Measurements from ENCODE around the gene GRIK2. TPM values are rescaled to one million over a fixed set of nuclear protein-coding genes. Genes with fewer than 3 reads are reported as not detected.

The GRIK2 gene
- polyA plus RNA-seq, 1 of the 3 experiments (the other 2 are of a cell fraction) = 0.30 TPM

DNA sequence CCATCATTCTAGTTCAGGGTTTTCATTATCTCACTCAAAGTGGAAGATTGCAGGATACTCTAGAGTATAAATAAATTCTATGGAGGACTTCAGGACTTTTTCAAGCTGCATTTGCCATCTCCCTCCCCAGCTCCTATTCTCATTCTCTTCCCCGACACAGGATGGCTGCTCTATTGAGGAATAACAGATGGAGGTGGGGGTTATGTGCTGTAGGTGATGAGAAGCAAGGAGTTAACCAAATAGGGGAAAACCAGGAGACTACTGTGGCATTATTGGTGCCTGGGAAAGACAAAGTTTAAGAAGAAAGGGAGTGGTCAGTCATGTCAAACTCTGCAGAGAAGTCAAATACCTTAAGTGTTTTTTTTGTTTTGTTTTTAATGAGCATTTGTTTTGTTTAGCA, 109.3 kb downstream of the GRIK2 start:
- H3F3A ChIP-seq (replicated peaks; ENCODE audit: insufficient read depth) = no peaks in the 10 kb centered on the region
- H3K4me1 ChIP-seq (ENCODE audit: control insufficient read depth in 1 of 2, insufficient read depth in 2 of 2, low read depth in 1 of 2, low read length in 1 of 2) = no peaks in the 10 kb centered on the region
- no peaks in the 10 kb centered on the region for H4K20me1 ChIP-seq (ENCODE audit: insufficient read depth)
- TF ChIP-seq RXRA (IDR thresholded peaks at IDR 0.05; ENCODE audit: borderline replicate concordance, low read depth) (no peak), RFX5 (IDR thresholded peaks at IDR 0.05; ENCODE audit: low read length) (no peak), SIN3A (IDR thresholded peaks at IDR 0.05; ENCODE audit: borderline replicate concordance, low read depth, low read length) (no peak), FOXJ3 (CRISPR knock-in tag; IDR thresholded peaks at IDR 0.05) (no peak)
- no peaks in the 10 kb centered on the region for H3K36me3 ChIP-seq (replicated peaks in 1 of 2; ENCODE audit: control insufficient read depth in 1 of 2, insufficient read depth in 2 of 2, low read length in 1 of 2)
- POLR2A ChIA-PET = no interaction called here
- H3K79me2 ChIP-seq (ENCODE audit: insufficient read depth) = no peaks in the 10 kb centered on the region
- DNase-seq = no peak
- 38% methylated on average over 1 of the region's 1 CpG for WGBS (ENCODE audit: low lambda C conversion rate)
- CTCF ChIA-PET = no interaction called here
- H3K27ac ChIP-seq (ENCODE audit: low read depth in 2 of 2, low read length in 1 of 2) = no peak overlapping the region
- H3K27me3 ChIP-seq (ENCODE audit: insufficient read depth) = no peaks in the 10 kb centered on the region
- no peak overlapping the region for H3K9ac ChIP-seq
- no peak overlapping the region for H3K4me3 ChIP-seq (ENCODE audit: low read depth in 2 of 2, low read length in 1 of 2)
- no peaks in the 10 kb centered on the region; the same call in 1 of the 2 replicates for H3K9me2 ChIP-seq
- H3K9me3 ChIP-seq = no peaks in the 10 kb centered on the region
- H3K4me2 ChIP-seq = no peak overlapping the region
- H2AFZ ChIP-seq (ENCODE audit: low read depth) = no peak overlapping the region

DNA sequence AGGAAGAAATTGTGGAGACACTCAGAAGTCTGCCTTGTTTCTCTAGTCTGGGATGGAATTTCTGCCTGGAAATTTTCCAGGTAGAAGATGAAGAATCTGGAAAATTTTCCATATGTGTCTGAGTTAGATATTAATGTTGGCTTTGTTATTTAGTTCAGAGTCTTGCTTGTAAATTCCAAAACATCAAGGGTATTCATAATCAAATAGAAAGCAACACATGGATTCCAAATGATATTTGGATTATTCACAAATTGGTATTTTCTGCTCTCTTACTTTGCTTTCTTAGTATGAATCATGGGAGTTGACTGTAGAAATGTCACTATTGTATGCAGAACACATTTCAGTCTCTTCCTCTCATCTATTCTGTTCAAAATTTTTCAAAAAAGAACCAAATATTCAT, 116.0 kb downstream of the GRIK2 start:
- Histone ChIP-seq H3K4me1 (ENCODE audit: control insufficient read depth in 1 of 2, insufficient read depth in 2 of 2, low read depth in 1 of 2, low read length in 1 of 2) (no peaks in the 10 kb centered on the region; a peak in 1 of 4 replicates), H3K27me3 (ENCODE audit: insufficient read depth) (no peaks in the 10 kb centered on the region), H3K9me2 (no peaks in the 10 kb centered on the region; the same call in 1 of the 2 replicates), H2AFZ (ENCODE audit: low read depth) (no peak overlapping the region), H3K4me3 (ENCODE audit: low read depth in 2 of 2, low read length in 1 of 2) (no peak overlapping the region), H3K27ac (ENCODE audit: low read depth in 2 of 2, low read length in 1 of 2) (peak overlapping the region in 1 of 2 experiments; percentile 11; a peak in 1 of 4 replicates), H3K36me3 (replicated peaks in 1 of 2; ENCODE audit: control insufficient read depth in 1 of 2, insufficient read depth in 2 of 2, low read length in 1 of 2) (no peaks in the 10 kb centered on the region), H3K79me2 (ENCODE audit: insufficient read depth) (no peaks in the 10 kb centered on the region), H4K20me1 (ENCODE audit: insufficient read depth) (no peaks in the 10 kb centered on the region), H3F3A (replicated peaks; ENCODE audit: insufficient read depth) (no peaks in the 10 kb centered on the region), H3K4me2 (no peak overlapping the region), H3K9me3 (no peaks in the 10 kb centered on the region), H3K9ac (no peak overlapping the region)
- no peak for TF ChIP-seq TEAD4 (IDR thresholded peaks at IDR 0.05; ENCODE audit: borderline replicate concordance, insufficient read depth)
- TF ChIP-seq EZH2phosphoT487 (IDR thresholded peaks at IDR 0.05; ENCODE audit: borderline replicate concordance, low read depth) = no peak
- no peak for TF ChIP-seq NFIC (IDR thresholded peaks at IDR 0.05; ENCODE audit: borderline replicate concordance)
- TF ChIP-seq REST (IDR thresholded peaks at IDR 0.05; ENCODE audit: low read depth, low read length) = no peak
- TF ChIP-seq MAX (IDR thresholded peaks at IDR 0.05; ENCODE audit: low read depth) = no peak
- no peak for TF ChIP-seq TCF12 (IDR thresholded peaks at IDR 0.05)
- TF ChIP-seq JUND (IDR thresholded peaks at IDR 0.05) = no peak
- TF ChIP-seq, protein P1, sequence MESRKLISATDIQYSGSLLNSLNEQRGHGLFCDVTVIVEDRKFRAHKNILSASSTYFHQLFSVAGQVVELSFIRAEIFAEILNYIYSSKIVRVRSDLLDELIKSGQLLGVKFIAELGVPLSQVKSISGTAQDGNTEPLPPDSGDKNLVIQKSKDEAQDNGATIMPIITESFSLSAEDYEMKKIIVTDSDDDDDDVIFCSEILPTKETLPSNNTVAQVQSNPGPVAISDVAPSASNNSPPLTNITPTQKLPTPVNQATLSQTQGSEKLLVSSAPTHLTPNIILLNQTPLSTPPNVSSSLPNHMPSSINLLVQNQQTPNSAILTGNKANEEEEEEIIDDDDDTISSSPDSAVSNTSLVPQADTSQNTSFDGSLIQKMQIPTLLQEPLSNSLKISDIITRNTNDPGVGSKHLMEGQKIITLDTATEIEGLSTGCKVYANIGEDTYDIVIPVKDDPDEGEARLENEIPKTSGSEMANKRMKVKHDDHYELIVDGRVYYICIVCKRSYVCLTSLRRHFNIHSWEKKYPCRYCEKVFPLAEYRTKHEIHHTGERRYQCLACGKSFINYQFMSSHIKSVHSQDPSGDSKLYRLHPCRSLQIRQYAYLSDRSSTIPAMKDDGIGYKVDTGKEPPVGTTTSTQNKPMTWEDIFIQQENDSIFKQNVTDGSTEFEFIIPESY (IDR thresholded peaks at IDR 0.05; ENCODE audit: borderline replicate concordance, low read depth) = no peak
- no peak for TF ChIP-seq GATA2 (CRISPR knock-in tag; IDR thresholded peaks at IDR 0.05)
- TF ChIP-seq, protein P2, sequence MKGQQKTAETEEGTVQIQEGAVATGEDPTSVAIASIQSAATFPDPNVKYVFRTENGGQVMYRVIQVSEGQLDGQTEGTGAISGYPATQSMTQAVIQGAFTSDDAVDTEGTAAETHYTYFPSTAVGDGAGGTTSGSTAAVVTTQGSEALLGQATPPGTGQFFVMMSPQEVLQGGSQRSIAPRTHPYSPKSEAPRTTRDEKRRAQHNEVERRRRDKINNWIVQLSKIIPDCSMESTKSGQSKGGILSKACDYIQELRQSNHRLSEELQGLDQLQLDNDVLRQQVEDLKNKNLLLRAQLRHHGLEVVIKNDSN (IDR thresholded peaks at IDR 0.05; ENCODE audit: borderline replicate concordance, low read depth) = no peak
- TF ChIP-seq RAD21 (IDR thresholded peaks at IDR 0.05; ENCODE audit: low read length) = no peak
- TF ChIP-seq FOXM1 (IDR thresholded peaks at IDR 0.05; ENCODE audit: low read depth) = no peak
- DNase-seq = no peak
- CTCF ChIA-PET = no interaction called here
- POLR2A ChIA-PET = no interaction called here
